ENCODE measurements around the gene PCDHGA5. TPM values are rescaled to one million over a fixed set of nuclear protein-coding genes. Genes with fewer than 3 reads are reported as not detected.
"Not testable (repeated sequence)": the region's sequence is repeated elsewhere in the genome, so short reads cannot be mapped to it uniquely, and the experiment has no call there.

The PCDHGA5 gene
- total RNA-seq, 6 donors from 2014 or later = 0.97 to 7.3 (median 2.0) TPM

DNA sequence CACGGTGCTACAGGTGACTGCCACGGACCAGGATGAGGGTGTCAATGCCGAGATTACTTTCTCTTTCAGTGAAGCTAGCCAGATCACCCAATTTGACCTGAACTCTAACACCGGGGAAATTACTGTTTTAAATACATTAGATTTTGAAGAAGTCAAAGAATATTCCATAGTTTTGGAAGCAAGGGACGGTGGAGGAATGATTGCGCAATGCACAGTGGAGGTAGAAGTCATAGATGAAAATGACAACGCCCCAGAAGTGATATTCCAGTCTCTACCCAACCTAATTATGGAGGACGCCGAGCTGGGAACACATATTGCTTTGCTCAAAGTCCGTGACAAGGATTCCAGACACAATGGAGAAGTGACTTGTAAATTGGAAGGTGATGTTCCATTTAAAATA, 24.7 kb downstream of the PCDHGA5 start:
- Histone ChIP-seq H3K27ac (no peak overlapping the region), H3K36me3 (no peaks in the 10 kb centered on the region), H3K4me3 (no peak overlapping the region), H3K4me1 (no peaks in the 10 kb centered on the region), H3K9me3 (peaks cover 43 to 89% (median 78%) of the 10 kb centered on the region in 4 donors), H3K27me3 (no peaks in the 10 kb centered on the region)
- TF ChIP-seq EP300 (IDR thresholded peaks at IDR 0.05) = no peak
- TF ChIP-seq POLR2A (IDR thresholded peaks at IDR 0.05) = no peak
- TF ChIP-seq, protein P1, sequence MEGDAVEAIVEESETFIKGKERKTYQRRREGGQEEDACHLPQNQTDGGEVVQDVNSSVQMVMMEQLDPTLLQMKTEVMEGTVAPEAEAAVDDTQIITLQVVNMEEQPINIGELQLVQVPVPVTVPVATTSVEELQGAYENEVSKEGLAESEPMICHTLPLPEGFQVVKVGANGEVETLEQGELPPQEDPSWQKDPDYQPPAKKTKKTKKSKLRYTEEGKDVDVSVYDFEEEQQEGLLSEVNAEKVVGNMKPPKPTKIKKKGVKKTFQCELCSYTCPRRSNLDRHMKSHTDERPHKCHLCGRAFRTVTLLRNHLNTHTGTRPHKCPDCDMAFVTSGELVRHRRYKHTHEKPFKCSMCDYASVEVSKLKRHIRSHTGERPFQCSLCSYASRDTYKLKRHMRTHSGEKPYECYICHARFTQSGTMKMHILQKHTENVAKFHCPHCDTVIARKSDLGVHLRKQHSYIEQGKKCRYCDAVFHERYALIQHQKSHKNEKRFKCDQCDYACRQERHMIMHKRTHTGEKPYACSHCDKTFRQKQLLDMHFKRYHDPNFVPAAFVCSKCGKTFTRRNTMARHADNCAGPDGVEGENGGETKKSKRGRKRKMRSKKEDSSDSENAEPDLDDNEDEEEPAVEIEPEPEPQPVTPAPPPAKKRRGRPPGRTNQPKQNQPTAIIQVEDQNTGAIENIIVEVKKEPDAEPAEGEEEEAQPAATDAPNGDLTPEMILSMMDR (IDR thresholded peaks at IDR 0.05) = no peak
- TF ChIP-seq POLR2AphosphoS5 (IDR thresholded peaks at IDR 0.05) = no peak
- 44 to 50% methylated on average over 10 of the region's 10 CpGs for WGBS, 2 donors
- ATAC-seq (ENCODE audit: low FRiP score in 2 of 2) (no peak), DNase-seq (no peak)

DNA sequence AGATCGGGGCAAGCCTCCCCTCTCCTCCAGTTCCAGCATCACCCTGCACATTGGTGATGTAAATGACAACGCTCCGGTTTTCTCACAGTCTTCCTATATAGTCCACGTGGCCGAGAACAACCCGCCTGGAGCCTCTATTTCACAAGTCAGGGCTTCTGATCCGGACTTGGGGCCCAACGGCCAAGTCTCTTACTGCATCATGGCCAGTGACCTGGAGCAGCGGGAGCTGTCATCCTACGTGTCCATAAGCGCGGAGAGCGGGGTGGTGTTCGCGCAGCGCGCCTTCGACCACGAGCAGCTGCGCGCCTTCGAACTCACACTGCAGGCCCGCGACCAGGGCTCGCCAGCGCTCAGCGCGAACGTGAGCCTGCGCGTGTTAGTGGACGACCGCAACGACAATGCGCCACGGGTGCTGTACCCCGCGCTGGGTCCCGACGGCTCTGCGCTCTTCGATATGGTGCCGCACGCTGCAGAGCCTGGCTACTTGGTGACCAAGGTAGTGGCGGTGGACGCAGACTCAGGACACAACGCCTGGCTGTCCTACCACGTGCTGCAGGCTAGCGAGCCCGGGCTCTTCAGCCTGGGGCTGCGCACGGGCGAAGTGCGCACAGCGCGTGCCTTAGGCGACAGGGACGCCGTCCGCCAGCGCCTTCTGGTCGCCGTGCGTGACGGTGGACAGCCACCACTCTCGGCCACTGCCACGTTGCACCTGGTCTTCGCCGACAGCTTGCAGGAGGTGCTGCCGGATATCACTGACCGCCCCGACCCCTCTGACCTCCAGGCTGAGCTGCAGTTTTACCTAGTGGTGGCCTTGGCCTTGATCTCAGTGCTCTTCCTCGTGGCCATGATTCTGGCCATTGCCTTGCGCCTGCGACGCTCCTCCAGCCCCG, 25.4 kb downstream of the PCDHGA5 start:
- DNase-seq (no peak), ATAC-seq (ENCODE audit: low FRiP score in 2 of 2) (peak in 1 of 2 donors; percentile 54)
- TF ChIP-seq EP300 (IDR thresholded peaks at IDR 0.05) (no peak), POLR2A (IDR thresholded peaks at IDR 0.05) (no peak)
- Histone ChIP-seq H3K27ac (no peak overlapping the region), H3K4me1 (no peaks in the 10 kb centered on the region), H3K36me3 (no peaks in the 10 kb centered on the region), H3K9me3 (peaks cover 43 to 89% (median 79%) of the 10 kb centered on the region in 4 donors), H3K4me3 (no peak overlapping the region), H3K27me3 (no peaks in the 10 kb centered on the region)
- 47% methylated on average over 24 to 69 of the region's 77 CpGs for WGBS, 2 donors

DNA sequence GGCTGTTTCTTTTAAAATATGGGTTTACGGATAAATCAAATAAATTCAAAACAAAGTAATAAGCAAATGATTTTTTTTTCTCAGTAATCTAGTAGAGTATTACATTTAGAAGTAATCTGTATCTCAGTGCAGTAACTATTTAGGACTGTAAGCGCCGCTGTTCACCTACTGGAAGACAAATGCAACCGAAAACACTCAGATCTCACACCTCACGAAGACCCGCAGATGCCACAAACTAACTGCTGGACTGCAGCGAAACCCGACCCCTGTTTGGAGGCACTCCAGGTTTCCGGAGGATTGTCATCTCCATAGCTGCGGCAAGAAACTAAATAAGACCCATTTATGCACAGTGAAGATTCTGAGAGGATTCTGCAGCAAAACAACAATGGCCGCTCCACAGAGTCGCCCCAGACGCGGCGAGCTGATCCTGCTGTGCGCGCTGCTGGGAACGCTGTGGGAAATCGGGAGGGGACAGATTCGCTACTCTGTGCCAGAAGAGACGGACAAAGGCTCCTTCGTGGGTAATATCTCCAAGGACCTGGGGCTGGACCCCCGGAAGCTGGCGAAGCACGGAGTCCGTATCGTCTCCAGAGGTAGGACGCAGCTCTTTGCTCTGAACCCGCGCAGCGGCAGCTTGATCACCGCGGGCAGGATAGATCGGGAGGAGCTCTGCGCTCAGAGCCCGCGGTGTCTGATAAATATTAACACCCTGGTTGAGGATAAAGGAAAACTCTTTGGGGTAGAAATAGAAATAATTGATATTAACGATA, 28.7 kb downstream of the PCDHGA5 start, which contains the start of gene PCDHGA8:
TSS of gene PCDHGA8 (plus strand) at position 205 of the 770 bp plus-strand sequence. CDS start at position 386, 181 bp downstream.
- ATAC-seq (ENCODE audit: low FRiP score in 2 of 2) (no peak), DNase-seq (no peak)
- Histone ChIP-seq H3K4me3 (no peak within 1 kb of the TSS), H3K9me3 (peaks cover 31 to 87% (median 77%) of the 10 kb centered on the region in 4 donors), H3K27me3 (no peaks in the 10 kb centered on the region), H3K36me3 (no peaks in the 10 kb centered on the region), H3K4me1 (no peaks in the 10 kb centered on the region), H3K27ac (no peak within 1 kb of the TSS)
- 30 to 39% methylated on average over 27 to 37 of the region's 38 CpGs for WGBS, 2 donors
- TF ChIP-seq POLR2A (IDR thresholded peaks at IDR 0.05) (no peak), POLR2AphosphoS5 (IDR thresholded peaks at IDR 0.05) (no peak), EP300 (IDR thresholded peaks at IDR 0.05) (no peak)
- TF ChIP-seq, protein P1 (IDR thresholded peaks at IDR 0.05) = no peak

DNA sequence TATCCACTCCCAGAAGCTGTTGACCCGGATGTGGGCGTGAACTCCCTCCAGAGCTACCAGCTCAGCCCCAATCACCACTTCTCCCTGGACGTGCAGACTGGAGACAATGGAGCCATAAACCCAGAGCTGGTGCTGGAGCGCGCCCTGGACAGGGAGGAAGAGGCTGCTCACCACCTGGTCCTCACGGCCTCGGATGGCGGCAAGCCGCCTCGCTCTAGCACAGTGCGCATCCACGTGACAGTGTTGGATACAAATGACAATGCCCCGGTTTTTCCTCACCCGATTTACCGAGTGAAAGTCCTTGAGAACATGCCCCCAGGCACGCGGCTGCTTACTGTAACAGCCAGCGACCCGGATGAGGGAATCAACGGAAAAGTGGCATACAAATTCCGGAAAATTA, 29.3 kb downstream of the PCDHGA5 start:
- Histone ChIP-seq H3K4me3 (no peak overlapping the region), H3K4me1 (no peaks in the 10 kb centered on the region), H3K9me3 (peaks cover 30 to 88% (median 78%) of the 10 kb centered on the region in 4 donors), H3K36me3 (no peaks in the 10 kb centered on the region), H3K27ac (no peak overlapping the region), H3K27me3 (no peaks in the 10 kb centered on the region)
- TF ChIP-seq POLR2AphosphoS5 (IDR thresholded peaks at IDR 0.05) (no peak), EP300 (IDR thresholded peaks at IDR 0.05) (no peak), POLR2A (IDR thresholded peaks at IDR 0.05) (no peak)
- TF ChIP-seq, protein P1 (IDR thresholded peaks at IDR 0.05) = no peak
- DNase-seq = no peak
- 35 to 44% methylated on average over 16 to 19 of the region's 21 CpGs for WGBS, 2 donors
- ATAC-seq (ENCODE audit: low FRiP score in 2 of 2) = no peak

DNA sequence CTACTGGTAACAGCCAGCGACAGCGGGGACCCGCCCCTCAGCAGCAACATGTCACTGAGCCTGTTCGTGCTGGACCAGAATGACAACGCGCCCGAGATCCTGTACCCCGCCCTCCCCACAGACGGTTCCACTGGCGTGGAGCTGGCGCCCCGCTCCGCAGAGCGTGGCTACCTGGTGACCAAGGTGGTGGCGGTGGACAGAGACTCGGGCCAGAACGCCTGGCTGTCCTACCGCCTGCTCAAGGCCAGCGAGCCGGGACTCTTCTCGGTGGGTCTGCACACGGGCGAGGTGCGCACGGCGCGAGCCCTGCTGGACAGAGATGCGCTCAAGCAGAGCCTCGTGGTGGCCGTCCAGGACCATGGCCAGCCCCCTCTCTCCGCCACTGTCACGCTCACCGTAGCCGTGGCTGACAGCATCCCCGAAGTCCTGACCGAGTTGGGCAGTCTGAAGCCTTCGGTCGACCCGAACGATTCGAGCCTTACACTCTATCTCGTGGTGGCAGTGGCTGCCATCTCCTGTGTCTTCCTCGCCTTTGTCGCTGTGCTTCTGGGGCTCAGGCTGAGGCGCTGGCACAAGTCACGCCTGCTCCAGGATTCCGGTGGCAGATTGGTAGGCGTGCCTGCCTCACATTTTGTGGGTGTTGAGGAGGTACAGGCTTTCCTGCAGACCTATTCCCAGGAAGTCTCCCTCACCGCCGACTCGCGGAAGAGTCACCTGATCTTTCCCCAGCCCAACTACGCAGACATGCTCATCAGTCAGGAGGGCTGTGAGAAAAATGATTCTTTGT, 30.6 kb downstream of the PCDHGA5 start:
- not testable (repeated sequence) for ATAC-seq (ENCODE audit: low FRiP score in 2 of 2); H3K4me3 ChIP-seq; H3K4me1 ChIP-seq; H3K27me3 ChIP-seq; H3K27ac ChIP-seq; H3K36me3 ChIP-seq
- WGBS, 2 donors = 35 to 36% methylated on average over 17 to 32 of the region's 53 CpGs
- peak in 1 of 2 donors; percentile 68 for DNase-seq
- H3K9me3 ChIP-seq = peaks cover 28 to 87% (median 78%) of the 10 kb centered on the region in 4 donors

All from upper lobe of left lung (tissue), 6 donors.